Progenitor cell of endocrine pancreas (in vitro differentiated cells): ENCODE results near the gene CCDC107. TPM values are rescaled to one million over a fixed set of nuclear protein-coding genes. Genes with fewer than 3 reads are reported as not detected.
"Not testable (repeated sequence)": the region's sequence is repeated elsewhere in the genome, so short reads cannot be mapped to it uniquely, and the experiment has no call there.

Experiments
- DNase-seq: peaks from one replicate; pipeline ENCODE4 v3.0.0; 2021; ENCODE audit warnings: low spot score; ENCODE audit not compliant: unreplicated experiment
- H3K27ac Mint-ChIP-seq: 2 replicates; pipeline ENCODE4 v1.8.0; 2021; ENCODE audit warnings: mild to moderate bottlenecking, moderate library complexity, mixed read lengths
- H3K27me3 Mint-ChIP-seq: 2 replicates; pipeline ENCODE4 v1.8.0; 2021; ENCODE audit warnings: mixed read lengths
- H3K36me3 Mint-ChIP-seq: 2 replicates; pipeline ENCODE4 v1.8.0; 2022; ENCODE audit warnings: mixed read lengths; ENCODE audit not compliant: insufficient read depth
- H3K4me1 Mint-ChIP-seq: 2 replicates; pipeline ENCODE4 v1.8.0; 2021; ENCODE audit warnings: low read depth, mixed read lengths
- H3K4me3 Mint-ChIP-seq: 2 replicates; pipeline ENCODE4 v1.8.0; 2021; ENCODE audit warnings: low read depth, mild to moderate bottlenecking, moderate library complexity, mixed read lengths
- H3K9me3 Mint-ChIP-seq: 2 replicates; pipeline ENCODE4 v1.8.0; 2021; ENCODE audit warnings: low read depth, mixed read lengths
- total RNA-seq: library from RNA; stranded (reverse); gene quantifications from 2 replicates; pipeline ENCODE4 v1.2.1, GENCODE V29; 2021
- TF ChIP-seq, protein P1 (sequence below): fragments of 200-600 bp; sonication (generic); IDR thresholded peaks from one replicate; pipeline ENCODE4 v1.5.0; 2021; ENCODE audit warnings: antibody characterized with exemption, mild to moderate bottlenecking; ENCODE audit not compliant: unreplicated experiment

Gene CCDC107
- total RNA-seq, 1 donor from 2014 or later = 18.8 TPM

DNA sequence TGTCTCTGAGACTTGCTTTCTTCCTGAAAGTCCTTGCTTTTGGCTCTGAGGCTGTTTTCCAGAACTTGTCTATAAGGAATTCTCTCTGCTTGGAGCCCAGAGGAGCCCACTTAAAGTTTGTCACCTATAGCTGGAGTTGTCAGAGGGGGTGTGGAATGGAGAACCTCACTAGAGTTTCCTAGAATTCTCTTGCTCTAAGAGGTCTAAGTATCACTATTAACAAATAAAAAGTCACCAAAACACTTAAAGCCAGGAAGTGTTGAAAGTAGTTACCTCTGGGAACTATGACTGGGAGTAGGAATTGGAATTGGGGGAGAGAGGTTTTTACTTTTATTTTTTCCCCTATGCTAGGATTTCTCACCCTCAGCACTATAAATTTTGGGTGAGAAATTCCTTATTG is 22.4 kb upstream of the CCDC107 start:
- Mint-ChIP-seq H3K4me3 (no peak overlapping the region), H3K27ac (no peak overlapping the region)

DNA sequence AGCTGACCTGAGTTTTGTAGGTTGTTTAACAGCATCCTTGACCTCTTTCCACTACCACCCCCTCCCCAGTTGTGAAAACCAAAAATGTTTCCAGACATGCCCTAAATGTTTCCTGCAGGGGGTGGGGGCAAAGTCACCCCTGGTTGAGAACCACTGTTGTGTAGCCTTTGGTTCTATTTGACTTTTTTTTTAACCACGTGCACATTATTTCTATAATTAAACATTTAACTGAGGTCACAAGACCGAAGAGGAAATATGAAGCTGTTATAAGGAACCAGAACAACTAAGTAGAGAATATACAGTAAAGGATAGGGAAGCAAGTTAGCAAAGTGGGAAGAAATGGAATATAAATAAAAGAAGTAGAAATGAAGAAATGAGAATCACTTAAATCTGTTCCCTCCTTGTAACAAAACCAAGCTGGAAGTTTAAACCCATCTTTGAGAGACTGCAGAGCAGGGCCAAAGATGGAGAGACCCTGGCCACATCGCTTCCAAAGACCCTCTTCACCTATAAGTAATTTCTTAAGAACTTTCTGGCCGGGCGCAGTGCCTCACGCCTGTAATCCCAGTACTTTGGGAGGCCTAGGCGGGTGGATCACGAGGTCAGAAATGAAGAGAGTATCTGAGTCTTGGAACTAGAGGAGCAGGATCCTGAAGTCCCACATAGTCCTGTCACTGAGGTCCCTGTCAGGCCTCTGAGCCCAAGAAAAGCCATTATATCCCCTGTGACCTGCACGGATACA is 21.8 kb upstream of the CCDC107 start:
- H3K27me3 Mint-ChIP-seq = peaks cover 6% of the 10 kb centered on the region
- H3K9me3 Mint-ChIP-seq = peaks cover 8% of the 10 kb centered on the region
- H3K4me1 Mint-ChIP-seq = no peaks in the 10 kb centered on the region
- H3K27ac Mint-ChIP-seq = no peak overlapping the region
- TF ChIP-seq, protein P1, sequence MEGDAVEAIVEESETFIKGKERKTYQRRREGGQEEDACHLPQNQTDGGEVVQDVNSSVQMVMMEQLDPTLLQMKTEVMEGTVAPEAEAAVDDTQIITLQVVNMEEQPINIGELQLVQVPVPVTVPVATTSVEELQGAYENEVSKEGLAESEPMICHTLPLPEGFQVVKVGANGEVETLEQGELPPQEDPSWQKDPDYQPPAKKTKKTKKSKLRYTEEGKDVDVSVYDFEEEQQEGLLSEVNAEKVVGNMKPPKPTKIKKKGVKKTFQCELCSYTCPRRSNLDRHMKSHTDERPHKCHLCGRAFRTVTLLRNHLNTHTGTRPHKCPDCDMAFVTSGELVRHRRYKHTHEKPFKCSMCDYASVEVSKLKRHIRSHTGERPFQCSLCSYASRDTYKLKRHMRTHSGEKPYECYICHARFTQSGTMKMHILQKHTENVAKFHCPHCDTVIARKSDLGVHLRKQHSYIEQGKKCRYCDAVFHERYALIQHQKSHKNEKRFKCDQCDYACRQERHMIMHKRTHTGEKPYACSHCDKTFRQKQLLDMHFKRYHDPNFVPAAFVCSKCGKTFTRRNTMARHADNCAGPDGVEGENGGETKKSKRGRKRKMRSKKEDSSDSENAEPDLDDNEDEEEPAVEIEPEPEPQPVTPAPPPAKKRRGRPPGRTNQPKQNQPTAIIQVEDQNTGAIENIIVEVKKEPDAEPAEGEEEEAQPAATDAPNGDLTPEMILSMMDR = no peak
- DNase-seq = no peak
- peaks cover 5% of the 10 kb centered on the region for H3K36me3 Mint-ChIP-seq
- no peak overlapping the region for H3K4me3 Mint-ChIP-seq

More for the DNA sequence above, 22.4 kb upstream of the CCDC107 start:
- H3K36me3 Mint-ChIP-seq = peaks cover 5% of the 10 kb centered on the region
- H3K4me1 Mint-ChIP-seq = no peaks in the 10 kb centered on the region
- peaks cover 8% of the 10 kb centered on the region for H3K9me3 Mint-ChIP-seq
- H3K27me3 Mint-ChIP-seq = peaks cover 6% of the 10 kb centered on the region
- DNase-seq = no peak
- TF ChIP-seq, protein P1 = no peak

DNA sequence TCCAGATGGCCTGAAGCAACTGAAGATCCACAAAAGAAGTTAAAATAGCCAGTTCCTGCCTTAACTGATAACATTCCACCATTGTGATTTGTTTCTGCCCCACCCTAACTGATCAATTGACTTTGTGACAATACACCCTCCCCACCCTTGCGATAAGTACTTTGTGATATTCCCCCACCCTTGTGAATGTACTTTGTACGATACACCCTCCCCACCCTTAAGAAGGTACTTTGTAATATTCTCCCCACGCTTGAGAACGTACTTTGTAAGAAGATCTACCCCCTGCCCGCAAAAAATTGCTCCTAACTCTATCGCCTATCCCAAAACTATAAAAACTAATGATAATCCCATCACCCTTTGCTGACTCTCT is 21.2 kb upstream of the CCDC107 start:
- not testable (repeated sequence) for H3K27me3 Mint-ChIP-seq, H3K4me3 Mint-ChIP-seq, H3K36me3 Mint-ChIP-seq, H3K9me3 Mint-ChIP-seq, H3K27ac Mint-ChIP-seq, H3K4me1 Mint-ChIP-seq, DNase-seq

DNA sequence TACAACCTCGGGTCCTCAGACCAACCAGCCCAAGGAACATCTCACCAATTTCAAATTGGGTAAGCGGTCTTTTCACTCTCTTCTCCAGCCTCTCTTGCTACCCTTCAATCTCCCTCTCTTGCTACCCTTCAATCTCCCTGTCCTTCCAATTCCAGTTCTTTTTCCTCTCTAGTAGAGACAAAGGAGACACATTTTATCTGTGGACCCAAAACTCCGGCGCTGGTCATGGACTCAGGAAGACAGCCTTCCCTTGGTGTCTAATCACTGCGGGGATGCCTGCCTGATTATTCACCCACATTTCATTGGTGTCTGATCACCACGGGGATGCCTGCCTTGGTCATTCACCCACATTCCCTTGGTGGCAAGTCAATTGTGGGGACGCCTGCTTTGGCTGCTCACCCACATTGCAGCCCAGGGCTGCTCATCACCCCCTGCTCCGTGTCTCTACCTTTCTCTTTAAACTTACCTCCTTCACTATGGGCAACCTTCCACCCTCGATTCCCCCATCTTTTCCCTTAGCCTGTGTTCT is 20.6 kb upstream of the CCDC107 start:
- not testable (repeated sequence) for H3K9me3 Mint-ChIP-seq, DNase-seq, H3K27me3 Mint-ChIP-seq, H3K4me1 Mint-ChIP-seq, H3K36me3 Mint-ChIP-seq, H3K27ac Mint-ChIP-seq, H3K4me3 Mint-ChIP-seq

DNA sequence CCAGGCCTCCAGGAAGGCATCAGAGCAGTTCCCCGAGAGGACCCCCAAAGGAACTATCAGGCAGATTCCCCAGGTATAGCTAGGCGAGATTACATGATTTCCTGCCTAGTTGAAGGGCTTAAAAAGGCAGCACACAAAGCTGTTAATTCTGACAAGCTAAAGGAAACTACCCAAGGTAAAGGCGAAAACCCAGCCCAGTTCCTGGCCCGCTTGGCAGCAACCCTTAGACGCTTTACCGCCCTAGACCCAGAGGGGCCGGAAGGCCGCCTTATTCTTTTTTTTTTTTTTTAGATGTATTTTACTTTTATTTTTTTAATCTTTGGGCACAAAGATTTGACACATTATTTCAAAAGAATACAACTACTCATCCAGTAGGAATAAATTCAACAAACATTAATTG is 19.3 kb upstream of the CCDC107 start:
- H3K27ac Mint-ChIP-seq, H3K36me3 Mint-ChIP-seq, H3K4me1 Mint-ChIP-seq, H3K9me3 Mint-ChIP-seq, H3K4me3 Mint-ChIP-seq, H3K27me3 Mint-ChIP-seq, DNase-seq: not testable (repeated sequence)

DNA sequence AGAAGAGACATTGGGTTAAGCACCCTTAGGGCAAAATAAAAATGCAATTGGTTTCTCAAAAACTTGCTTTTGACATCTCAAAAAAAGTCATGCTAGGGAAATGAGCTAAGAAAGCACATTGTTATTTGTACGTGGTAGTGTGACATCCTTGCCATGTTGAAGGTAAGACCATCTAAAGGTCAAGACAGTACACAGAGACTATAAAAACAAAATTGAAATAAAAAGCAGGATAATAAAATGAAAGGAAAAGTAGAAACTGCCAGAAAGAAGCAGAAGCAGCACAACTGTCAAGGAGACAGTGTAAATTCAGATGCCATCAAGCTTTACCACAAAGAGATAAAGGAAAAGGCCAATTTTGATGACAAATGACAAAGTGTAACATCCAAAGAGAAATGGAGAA is 18.9 kb upstream of the CCDC107 start:
- H3K4me1 Mint-ChIP-seq, DNase-seq, H3K36me3 Mint-ChIP-seq, H3K9me3 Mint-ChIP-seq, H3K4me3 Mint-ChIP-seq, H3K27ac Mint-ChIP-seq, H3K27me3 Mint-ChIP-seq: not testable (repeated sequence)

DNA sequence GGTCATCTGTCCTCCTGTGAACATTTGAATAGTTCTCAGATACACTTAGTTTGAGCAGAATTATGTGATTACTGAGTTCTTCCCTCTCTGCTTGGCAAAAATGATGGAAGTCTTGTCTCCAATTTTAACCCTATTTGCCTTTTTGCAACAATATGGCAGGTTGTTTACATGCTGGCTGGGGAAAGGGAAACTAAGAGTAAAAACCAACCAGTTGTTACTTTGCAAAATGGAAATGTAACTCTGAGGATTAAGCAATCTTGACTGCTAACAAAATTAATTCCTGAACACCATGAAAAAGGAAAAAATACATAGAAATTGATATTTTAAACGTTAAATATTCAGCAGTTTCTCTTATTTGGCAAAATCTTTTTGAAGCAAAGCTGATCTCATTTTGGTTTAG is 18.5 kb upstream of the CCDC107 start:
- TF ChIP-seq, protein P1 = no peak
- no peak overlapping the region for H3K4me3 Mint-ChIP-seq
- H3K4me1 Mint-ChIP-seq = no peaks in the 10 kb centered on the region
- peaks cover 8% of the 10 kb centered on the region for H3K9me3 Mint-ChIP-seq
- peaks cover 5% of the 10 kb centered on the region for H3K36me3 Mint-ChIP-seq
- DNase-seq = no peak
- H3K27me3 Mint-ChIP-seq = peaks cover 6% of the 10 kb centered on the region
- no peak overlapping the region for H3K27ac Mint-ChIP-seq

DNA sequence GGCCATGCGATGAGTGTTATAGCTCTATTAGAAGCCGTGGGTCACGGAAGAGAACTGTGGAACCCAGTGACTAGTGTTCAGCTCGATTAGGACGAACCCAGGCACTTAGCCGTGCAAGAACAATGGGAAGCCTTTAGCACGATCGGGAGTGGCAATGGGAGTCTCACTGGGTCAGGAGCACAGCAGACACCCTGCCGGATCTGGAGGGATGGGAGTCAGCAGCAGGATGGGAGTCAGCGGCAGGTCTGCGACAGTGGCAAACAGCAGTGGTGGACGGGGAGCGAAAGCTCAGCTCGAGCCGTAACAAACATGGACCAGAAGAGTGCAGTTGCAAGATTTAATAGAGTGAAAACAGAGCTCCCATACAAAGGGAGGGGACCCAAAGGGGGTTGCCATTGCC is 17.7 kb upstream of the CCDC107 start:
- not testable (repeated sequence) for H3K27me3 Mint-ChIP-seq, H3K36me3 Mint-ChIP-seq, H3K4me3 Mint-ChIP-seq, H3K4me1 Mint-ChIP-seq, H3K9me3 Mint-ChIP-seq, DNase-seq
- H3K27ac Mint-ChIP-seq = peak overlapping the region; percentile 42

DNA sequence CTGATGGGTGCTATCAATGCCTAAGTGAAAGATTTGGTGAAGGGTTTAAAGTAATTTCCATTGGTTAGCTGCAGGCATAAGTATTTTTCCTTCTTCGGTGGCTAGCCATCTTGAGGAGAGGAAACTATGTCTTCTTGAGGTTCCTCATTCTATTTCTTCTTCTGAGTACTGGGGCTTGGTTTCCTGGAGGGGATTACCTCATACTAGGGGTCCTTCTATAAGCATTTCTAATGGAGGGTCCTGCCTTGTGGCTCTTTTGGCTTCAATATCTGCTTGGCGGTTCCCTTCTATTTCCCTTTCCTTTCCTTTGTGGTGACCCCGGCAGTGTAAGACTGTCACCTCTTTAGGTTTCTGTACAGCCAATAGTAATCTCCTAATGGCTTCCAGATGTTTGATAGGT is 16.6 kb upstream of the CCDC107 start:
- not testable (repeated sequence) for H3K36me3 Mint-ChIP-seq, H3K9me3 Mint-ChIP-seq, H3K4me1 Mint-ChIP-seq, H3K27ac Mint-ChIP-seq, H3K4me3 Mint-ChIP-seq, DNase-seq, H3K27me3 Mint-ChIP-seq
